Fibroblast of peridontal ligament (primary cell): Measurements from ENCODE around the gene IFNA7.
"Not testable (repeated sequence)": the region's sequence is repeated elsewhere in the genome, so short reads cannot be mapped to it uniquely, and the experiment has no call there.

ENCODE experiments used
- DNase-seq: peaks from one replicate; pipeline ENCODE4 v3.0.0-alpha.2; 2010; ENCODE audit errors: extremely low read depth

Gene IFNA7

DNA sequence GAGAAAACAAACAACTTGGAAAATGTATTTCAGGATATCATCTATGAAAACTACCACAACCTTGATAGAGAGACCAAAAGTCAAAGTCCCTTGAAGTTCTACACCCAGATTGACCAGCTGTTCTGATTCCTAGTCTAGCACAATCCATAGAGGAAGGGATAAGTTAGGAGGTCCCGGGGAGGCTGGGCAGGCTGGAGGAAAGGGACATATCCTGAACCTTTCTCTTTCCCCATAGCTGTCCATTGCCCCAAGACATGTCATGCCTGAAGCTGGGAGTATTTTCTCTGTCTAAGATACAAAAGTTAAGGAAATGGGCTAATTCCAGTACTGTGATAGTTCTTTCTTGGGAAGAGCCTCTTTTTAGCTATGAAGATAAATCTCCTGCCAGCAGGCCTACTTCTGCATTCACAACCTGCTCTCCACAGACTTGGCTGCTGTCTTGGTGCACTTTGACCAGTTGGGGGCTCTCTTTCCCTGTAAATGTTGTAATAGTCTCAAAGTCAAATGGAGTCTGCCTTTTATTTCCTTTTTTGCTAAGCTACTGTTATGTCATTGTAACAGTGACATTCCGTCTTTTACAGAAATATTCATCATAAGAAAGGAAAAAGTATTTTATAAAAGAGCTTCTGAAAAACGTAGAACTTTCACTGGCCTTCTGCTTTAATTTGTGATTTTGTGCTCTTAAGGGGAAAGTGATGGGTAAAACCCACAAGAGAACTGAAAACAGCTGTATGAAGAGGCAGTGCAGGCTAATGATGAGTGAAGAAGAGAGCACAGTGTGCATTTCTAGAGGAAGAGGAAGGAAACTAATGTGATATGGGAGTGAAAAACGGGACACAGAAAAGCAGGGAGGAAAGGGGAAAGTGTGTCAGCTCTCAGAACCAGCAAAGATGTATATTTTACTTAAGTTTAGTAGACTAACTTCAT lies 18.9 kb downstream of the IFNA7 start:
- peak; percentile 2 for DNase-seq

DNA sequence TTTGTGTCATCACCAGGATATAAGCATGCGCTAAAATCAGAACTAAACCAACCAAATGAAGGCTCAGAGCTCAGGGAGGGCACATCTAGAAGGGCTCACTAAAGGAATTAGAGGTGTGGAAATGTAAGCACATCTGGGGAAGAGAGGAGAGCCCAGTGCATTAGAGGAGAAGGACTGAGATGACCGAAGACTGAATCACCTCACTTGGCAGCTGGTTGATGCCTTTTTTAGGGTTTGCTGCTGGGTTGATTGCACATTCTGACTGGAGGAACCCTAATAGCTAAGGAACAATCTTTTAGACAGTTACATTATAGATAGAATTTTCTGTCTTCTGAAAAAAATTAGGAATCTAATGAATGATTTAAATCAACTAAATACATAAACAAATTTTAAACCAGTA lies 27.3 kb downstream of the IFNA7 start:
- DNase-seq: no peak

DNA sequence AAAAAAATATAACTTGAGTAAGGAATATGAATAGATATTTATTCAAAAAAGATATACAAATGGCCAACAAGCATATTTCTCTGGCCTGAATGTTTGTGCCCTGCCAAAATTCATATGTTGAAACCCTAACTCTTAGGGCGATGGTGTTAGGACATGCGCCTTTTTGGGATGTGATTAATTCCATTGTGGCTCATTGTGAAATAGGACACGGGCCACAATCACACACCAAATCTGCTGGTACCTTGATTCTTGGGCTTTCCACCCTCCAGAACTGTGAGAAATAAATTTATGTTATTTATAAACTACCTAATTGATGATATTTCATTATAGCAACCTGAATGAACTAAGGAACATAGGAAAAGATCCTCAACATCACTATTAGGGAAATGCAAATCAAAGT lies 29.8 kb downstream of the IFNA7 start:
- DNase-seq: no peak

DNA sequence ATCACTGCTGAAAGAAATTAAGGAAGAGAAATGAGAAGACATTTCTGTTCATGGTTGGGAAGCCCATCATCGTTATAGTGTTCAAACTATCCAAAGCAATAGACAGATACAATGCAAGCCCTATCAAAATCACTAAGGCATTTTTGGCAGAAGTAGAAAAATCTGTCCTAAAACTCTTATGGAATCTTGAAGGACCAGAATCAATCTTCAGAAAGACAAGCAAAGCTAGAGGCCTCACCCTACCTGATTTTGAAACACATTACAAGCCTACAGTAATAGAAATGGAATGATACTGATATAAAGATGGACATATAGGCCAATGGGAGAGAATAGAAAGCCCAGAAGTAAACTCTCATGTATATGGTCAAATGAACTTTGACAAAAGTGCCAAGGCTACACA lies 30.7 kb downstream of the IFNA7 start:
- DNase-seq: no peak

DNA sequence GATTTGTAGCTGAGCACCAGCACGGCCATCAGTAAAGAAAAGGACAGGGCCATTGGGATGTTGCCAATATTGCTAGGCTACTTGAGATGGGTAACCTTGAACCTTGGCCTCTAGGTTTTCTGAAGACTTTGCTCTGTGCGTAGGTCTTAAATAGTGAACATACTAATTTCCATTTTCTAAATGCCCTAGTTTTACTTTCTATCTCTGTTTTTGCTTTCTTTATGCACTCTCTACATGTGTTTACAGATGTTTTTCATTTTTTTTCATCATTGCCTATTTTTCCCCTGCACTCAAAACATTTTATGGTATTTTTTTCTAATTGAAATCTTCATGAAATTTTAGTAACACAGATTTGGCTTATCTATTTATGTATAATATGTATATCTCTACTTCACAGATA lies 35.4 kb downstream of the IFNA7 start, which contains the start of gene IFNA21:
Gene IFNA21 (minus strand): TSS at position 101 of the 400 bp plus-strand sequence. CDS start 48 bp downstream, at position 53.
- not testable (repeated sequence) for DNase-seq

DNA sequence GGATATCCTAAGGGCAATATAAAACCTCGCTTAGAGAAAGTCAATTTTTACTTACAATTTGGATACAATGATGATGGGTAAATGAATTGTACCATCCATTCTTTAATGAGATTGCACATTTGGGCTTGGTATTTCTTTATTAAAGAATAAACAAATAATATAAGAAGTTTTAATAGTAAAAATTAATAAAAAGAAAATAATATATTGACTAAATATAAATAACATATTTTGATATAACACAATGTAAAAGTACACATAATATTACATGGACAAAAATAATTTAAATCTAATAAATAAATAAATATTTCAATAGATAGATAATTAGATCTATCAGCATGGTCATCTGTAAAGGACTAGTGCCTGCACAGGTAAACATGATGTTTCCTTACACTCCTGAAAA lies 36.5 kb downstream of the IFNA7 start:
- no peak for DNase-seq

DNA sequence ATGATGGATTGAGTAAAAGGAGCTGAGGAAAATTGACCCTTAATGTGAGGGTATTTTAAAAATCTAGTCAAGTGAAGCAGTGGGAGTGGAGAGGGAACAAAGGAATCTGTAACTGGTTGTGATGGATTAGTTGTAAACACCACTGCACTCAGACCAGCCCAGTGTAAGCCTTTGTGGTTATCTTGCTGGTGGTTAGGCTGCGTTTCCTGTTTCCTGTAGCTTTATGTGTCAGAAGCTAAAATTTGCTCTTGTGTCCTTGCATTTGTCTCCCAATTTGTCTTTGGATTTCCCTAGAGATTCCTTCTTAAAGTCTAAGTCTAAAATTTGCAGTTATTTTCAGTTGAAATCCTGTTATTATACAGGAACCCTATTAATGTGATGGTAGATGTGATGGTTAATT lies 41.8 kb downstream of the IFNA7 start:
- no peak for DNase-seq

DNA sequence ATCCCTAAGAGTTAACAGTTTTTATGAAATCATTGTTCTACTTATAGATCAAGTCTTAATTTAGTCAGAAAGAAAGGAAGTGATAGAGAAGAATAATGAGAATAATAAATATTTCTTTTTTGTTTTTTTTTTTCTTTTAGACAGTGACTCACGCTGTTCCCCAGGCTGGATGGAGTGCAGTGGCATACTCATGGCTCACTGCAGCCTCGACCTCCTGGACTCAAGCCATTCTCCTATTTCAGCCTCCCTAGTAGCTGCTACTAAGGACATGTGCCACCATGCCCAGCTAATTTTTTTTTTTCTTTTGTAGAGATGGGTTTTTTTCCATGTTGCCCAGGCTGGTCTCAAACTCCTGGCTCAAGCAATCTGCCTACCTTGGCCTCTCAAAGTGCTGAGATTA lies 46.5 kb downstream of the IFNA7 start:
- no peak for DNase-seq

DNA sequence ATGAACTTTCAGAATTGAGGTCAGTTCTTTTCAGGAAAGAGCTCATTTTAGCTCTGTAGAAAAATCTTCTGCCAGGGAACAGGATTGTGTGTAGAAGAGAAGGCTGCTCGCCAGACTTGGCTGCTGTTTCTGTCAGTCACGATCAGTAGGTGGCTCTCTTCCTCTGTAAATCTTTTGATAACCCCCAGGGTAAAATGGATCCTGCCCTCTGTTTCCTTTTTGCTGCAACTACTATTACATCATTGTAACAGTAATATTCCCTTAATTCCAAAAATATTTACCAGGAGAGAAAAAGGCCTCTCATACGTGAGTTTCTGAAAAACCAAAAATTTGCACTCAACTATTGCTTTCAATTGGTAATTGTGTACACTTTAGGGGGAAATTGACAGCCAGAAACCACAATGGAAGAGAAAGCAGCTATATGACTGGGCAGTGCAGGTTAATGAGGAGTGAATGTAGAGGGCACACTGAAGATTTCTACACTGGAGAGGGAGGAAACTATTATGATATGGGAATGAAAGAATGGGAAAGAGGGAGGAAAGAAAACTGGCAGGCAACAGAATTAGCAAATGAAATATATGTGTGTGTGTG lies 47.9 kb downstream of the IFNA7 start:
- DNase-seq: peak; percentile 22

DNA sequence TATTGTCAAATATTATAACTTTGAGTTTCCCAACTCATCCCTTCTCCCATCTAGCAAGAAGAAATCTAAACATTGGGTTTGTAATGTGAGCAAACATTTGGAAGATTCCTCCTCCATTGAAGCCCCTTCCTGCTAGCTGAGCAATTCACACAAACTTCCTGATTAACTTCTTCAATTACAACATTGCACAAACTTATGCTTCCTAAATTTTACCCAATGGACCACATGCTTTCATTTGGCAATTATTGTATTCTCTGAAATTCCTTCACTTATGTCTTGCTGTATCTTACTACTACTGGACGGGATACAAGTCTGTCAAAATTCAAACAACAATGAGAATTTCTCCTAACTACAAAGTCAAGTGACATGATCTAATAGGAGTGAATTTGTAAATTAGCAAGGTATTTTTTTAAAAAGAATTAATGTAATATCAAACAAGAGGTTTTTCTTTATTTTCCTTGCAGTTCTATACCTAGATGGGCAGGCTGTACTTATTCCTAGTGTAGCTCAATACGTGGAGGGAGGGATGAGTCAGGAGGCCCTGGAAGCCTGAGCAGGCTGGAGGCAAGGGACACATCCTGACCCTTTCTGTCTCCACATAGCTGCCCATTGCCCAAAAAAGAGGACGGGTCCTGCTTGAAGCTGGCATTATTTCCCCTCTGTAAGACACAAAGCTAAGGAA lies 48.5 kb downstream of the IFNA7 start:
- DNase-seq: no peak
